Measurements from ENCODE around the gene NR2F1-AS1. TPM values are rescaled to one million over a fixed set of nuclear protein-coding genes. Genes with fewer than 3 reads are reported as not detected.
"Not testable (repeated sequence)": the region's sequence is repeated elsewhere in the genome, so short reads cannot be mapped to it uniquely, and the experiment has no call there.

The NR2F1-AS1 gene
- total RNA-seq, 2 experiments from 2014 or later, result not detected

DNA sequence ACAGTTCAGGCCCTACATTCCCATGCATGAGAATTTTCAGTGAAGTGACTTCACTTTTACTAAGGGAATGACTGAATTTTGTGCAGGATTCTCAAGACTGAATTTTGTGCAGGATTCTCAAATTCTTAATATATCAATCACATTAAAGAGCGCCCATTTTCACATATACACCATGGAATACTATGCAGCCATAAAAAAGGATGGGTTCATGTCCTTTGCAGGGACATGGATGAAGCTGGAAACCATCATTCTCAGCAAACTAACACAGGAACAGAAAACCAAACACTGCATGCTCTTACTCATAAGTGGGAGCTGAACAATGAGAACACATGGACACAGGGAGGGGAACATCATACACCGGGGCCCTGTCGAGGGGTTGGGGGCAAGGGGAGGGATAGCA, 31.4 kb downstream of the NR2F1-AS1 start:
- CTCF ChIA-PET; H3K9me3 Mint-ChIP-seq; H3K27ac Mint-ChIP-seq; H3K27me3 Mint-ChIP-seq; POLR2A ChIA-PET; H3K36me3 Mint-ChIP-seq (ENCODE audit: low read depth); DNase-seq; H3K4me1 Mint-ChIP-seq; H3K4me3 Mint-ChIP-seq: not testable (repeated sequence)

DNA sequence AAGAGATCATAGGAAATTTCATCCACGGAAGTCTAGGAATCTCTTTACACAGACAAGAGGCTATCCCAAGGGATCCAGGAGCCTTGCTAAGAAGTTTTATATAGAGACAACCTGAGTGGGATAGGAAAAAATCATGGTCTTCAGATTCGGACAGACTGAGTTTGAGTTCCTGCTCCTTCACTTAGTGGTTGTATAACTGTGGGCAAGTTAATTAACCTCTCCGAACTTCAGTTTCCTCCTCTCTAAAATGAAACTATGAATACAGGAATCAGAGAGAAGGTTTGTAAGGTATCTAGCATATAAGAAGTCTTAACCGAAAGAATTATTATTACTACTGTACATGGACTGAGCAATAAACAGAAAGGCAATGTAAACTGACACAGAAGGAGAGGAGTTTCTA, 35.1 kb downstream of the NR2F1-AS1 start:
- no peaks in the 10 kb centered on the region for H3K36me3 Mint-ChIP-seq (ENCODE audit: low read depth)
- H3K27ac Mint-ChIP-seq, result no peak overlapping the region
- DNase-seq, result no peak
- H3K4me1 Mint-ChIP-seq, result no peaks in the 10 kb centered on the region
- H3K27me3 Mint-ChIP-seq, result peaks cover 10% of the 10 kb centered on the region
- ChIA-PET POLR2A (no interaction called here), CTCF (no interaction called here)
- H3K4me3 Mint-ChIP-seq, result no peak overlapping the region
- H3K9me3 Mint-ChIP-seq, result no peaks in the 10 kb centered on the region

DNA sequence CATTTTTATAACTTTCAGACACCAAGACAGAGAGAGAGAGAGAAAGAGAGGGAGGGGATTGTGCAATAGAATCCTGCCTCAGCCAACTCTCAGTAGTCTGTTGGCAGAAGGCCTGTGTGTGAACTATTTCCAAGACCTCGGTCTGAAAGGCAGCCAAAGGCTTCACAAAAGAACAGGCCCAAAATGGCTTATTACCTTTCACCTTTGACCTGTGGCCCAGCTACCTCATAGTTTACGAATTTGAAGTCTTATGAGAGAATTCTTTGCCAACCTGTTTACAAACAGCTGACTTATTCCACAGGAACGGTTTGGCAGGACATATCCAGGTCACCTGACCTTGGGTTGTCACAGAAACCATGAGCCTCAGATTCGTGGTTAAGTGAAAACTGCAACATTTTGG, 48.6 kb downstream of the NR2F1-AS1 start:
- Mint-ChIP-seq H3K4me1 (no peaks in the 10 kb centered on the region), H3K9me3 (peaks cover 2% of the 10 kb centered on the region), H3K36me3 (ENCODE audit: low read depth) (no peaks in the 10 kb centered on the region), H3K27me3 (no peaks in the 10 kb centered on the region), H3K27ac (no peak overlapping the region), H3K4me3 (no peak overlapping the region)
- ChIA-PET POLR2A (no interaction called here), CTCF (no interaction called here)
- no peak for DNase-seq

DNA sequence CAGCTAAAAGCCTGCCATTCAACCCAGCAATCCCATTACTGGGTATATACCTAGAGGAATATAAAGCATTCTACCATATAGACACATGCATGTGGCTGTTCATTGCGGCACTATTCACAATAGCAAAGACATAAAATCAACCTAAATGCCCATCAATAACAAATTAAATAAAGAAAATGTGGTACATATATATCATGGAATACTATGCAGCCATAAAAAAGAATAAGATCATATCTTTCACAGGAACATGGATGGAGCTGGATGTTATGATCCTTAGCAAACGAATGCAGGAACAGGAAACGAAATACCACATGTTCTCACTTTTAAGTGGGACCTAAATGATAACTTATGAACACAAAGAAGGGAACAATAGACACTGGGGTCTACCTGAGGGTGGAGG, 59.2 kb downstream of the NR2F1-AS1 start:
- POLR2A ChIA-PET; H3K36me3 Mint-ChIP-seq (ENCODE audit: low read depth); H3K4me1 Mint-ChIP-seq; CTCF ChIA-PET; H3K27ac Mint-ChIP-seq; DNase-seq; H3K27me3 Mint-ChIP-seq; H3K4me3 Mint-ChIP-seq: not testable (repeated sequence)
- H3K9me3 Mint-ChIP-seq, result peaks cover 10% of the 10 kb centered on the region

DNA sequence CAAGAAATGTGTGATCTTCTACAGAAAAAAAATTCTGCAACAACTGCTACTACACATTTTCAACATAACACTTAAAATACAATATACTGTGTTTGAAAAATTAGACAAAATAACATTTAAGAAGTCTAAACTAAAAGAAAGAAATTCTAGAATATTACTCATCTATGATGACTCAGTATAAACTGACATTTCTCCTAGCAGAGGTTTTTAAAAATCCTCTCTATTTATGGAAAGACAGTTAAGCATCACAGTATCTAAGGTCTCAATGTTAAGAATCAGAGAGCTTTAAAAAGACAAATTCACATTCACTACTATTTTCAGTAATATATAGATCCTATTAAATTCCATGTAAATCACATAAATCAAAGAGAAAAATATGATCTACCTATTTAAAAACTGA, 61.3 kb downstream of the NR2F1-AS1 start:
- ChIA-PET CTCF (no interaction called here), POLR2A (no interaction called here)
- DNase-seq, result no peak
- Mint-ChIP-seq H3K4me1 (no peaks in the 10 kb centered on the region), H3K36me3 (ENCODE audit: low read depth) (no peaks in the 10 kb centered on the region), H3K27me3 (peaks cover 2% of the 10 kb centered on the region), H3K9me3 (peaks cover 7% of the 10 kb centered on the region), H3K27ac (no peak overlapping the region), H3K4me3 (no peak overlapping the region)

DNA sequence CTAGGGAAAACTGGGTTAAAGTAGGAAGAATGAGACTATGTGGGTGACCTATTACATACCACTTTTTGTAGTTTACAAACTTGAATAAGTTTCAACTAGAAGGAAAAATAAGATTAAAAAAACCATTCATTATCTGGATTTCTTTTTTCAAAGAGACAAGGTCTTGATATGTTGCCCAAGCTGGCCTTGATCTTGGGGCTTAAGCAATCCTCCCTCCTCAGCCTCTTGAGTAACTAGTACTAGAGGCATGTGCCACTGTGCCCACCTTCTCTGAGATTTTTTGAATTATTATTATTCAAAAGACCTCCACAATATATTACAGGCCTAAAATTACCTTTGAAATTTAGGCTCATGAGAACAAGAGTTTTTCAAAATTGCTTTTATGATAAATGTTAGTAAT, 63.2 kb downstream of the NR2F1-AS1 start:
- ChIA-PET CTCF (no interaction called here), POLR2A (no interaction called here)
- H3K27ac Mint-ChIP-seq, result no peak overlapping the region
- H3K4me1 Mint-ChIP-seq, result no peaks in the 10 kb centered on the region
- no peak for DNase-seq
- H3K9me3 Mint-ChIP-seq, result peaks cover 4% of the 10 kb centered on the region
- H3K27me3 Mint-ChIP-seq, result no peaks in the 10 kb centered on the region
- no peak overlapping the region for H3K4me3 Mint-ChIP-seq
- no peaks in the 10 kb centered on the region for H3K36me3 Mint-ChIP-seq (ENCODE audit: low read depth)

DNA sequence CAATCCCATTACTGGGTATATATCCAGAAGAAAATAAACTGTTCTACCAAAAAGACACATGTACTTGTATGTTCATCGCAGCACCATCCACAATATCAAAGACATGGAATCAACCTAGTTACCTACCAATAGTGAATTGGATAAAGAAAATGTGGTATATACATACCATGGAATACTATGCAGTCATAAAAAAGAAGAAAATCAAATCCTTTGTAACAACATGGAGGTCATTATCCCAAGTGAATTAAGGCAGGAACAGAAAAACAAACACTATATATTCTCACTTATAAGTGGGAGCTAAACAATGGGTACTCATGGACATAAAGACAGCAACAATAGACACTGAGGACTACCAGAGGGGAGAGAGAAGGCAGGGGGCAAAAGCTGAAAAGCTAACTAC, 67.7 kb downstream of the NR2F1-AS1 start:
- H3K4me3 Mint-ChIP-seq, result no peak overlapping the region
- CTCF ChIA-PET, result no interaction called here

DNA sequence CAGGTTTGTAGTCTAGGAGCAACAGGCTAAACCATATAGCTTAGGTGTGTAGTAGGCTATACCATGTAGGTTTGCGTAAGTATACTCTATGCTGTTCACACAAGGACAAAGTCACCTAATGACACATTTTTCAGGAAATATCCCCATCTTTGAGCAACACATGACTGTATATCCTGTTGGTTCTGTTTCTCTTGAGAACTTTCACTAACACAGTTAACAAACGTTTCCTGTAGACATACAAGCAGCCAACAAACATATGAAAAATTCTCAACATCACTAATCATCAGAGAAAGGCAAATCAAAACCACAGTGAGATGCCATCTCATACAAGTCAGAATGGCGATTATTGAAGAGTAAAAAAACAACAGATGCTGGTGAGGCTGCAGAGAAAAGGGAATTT, 68.2 kb downstream of the NR2F1-AS1 start:
- ChIA-PET CTCF (no interaction called here), POLR2A (no interaction called here)
- no peaks in the 10 kb centered on the region for H3K9me3 Mint-ChIP-seq
- H3K27ac Mint-ChIP-seq, result no peak overlapping the region
- H3K27me3 Mint-ChIP-seq, result no peaks in the 10 kb centered on the region
- no peak for DNase-seq
- H3K4me1 Mint-ChIP-seq, result no peaks in the 10 kb centered on the region
- H3K36me3 Mint-ChIP-seq (ENCODE audit: low read depth), result no peaks in the 10 kb centered on the region
- no peak overlapping the region for H3K4me3 Mint-ChIP-seq

More for the DNA sequence above, 67.7 kb downstream of the NR2F1-AS1 start:
- H3K9me3 Mint-ChIP-seq, result no peaks in the 10 kb centered on the region
- POLR2A ChIA-PET, result no interaction called here
- H3K27me3 Mint-ChIP-seq, result no peaks in the 10 kb centered on the region
- H3K4me1 Mint-ChIP-seq, result no peaks in the 10 kb centered on the region
- no peaks in the 10 kb centered on the region for H3K36me3 Mint-ChIP-seq (ENCODE audit: low read depth)
- DNase-seq, result no peak
- no peak overlapping the region for H3K27ac Mint-ChIP-seq

DNA sequence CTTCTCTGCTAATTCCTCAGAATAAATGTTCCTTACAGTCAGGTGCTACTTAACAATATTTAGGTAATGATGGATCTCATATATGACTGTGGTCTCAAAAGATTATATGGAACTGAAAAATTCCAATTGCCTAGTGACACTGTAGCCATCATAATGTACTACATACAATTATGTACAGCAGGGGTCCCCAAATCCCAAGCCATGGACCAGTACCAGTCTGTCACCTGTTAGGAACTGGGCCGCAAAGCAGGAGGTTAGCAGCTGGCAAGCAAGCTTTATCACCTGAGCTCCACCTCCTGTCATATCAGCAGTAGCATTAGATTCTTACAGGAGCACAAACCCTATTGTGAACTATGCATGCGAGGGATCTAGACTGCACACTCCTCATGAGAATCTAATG, 69.6 kb downstream of the NR2F1-AS1 start:
- POLR2A ChIA-PET, result no interaction called here
- no peak for DNase-seq
- no peaks in the 10 kb centered on the region for H3K4me1 Mint-ChIP-seq
- CTCF ChIA-PET, result no interaction called here
- no peak overlapping the region for H3K4me3 Mint-ChIP-seq
- H3K27me3 Mint-ChIP-seq, result no peaks in the 10 kb centered on the region
- no peaks in the 10 kb centered on the region for H3K36me3 Mint-ChIP-seq (ENCODE audit: low read depth)
- H3K9me3 Mint-ChIP-seq, result no peaks in the 10 kb centered on the region
- no peak overlapping the region for H3K27ac Mint-ChIP-seq

DNA sequence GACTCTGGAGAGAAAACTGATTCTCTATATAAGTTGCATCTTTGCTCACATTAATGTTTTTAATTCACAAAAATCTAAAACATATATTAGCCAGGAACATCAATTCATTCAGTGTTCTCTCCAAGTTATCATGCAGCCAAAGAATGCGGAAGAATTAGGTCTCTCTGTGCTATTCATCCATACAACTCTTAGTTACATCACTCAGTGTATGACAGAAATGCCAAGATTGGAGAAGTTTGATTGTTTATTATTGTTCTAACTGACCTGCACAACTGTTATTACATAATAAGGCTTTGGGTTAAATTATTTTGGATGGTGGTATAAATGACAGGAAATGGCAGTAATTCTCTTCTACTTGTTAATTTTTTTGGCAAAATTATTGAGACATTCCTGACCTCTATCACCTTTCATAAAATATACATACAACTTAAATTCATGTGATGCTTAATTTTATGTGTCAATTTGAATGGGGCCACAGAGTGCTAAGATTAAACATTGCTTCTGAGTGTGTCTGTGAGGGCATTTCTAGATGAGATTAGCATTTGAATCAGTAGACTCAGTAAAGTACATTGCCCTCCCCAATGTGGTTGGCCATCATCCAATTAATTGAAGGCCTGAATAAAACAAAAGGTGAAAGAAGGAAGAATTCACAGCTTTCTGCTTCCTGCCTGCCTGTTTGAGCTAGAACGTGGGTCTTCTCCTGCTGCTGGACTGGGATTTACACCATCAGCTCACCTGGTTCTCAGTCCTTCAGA, 70.2 kb downstream of the NR2F1-AS1 start:
- no peaks in the 10 kb centered on the region for H3K9me3 Mint-ChIP-seq
- CTCF ChIA-PET, result no interaction called here
- H3K27ac Mint-ChIP-seq, result no peak overlapping the region
- no peak overlapping the region for H3K4me3 Mint-ChIP-seq
- H3K36me3 Mint-ChIP-seq (ENCODE audit: low read depth), result no peaks in the 10 kb centered on the region
- POLR2A ChIA-PET, result no interaction called here
- DNase-seq, result no peak
- H3K4me1 Mint-ChIP-seq, result no peaks in the 10 kb centered on the region
- H3K27me3 Mint-ChIP-seq, result no peaks in the 10 kb centered on the region

DNA sequence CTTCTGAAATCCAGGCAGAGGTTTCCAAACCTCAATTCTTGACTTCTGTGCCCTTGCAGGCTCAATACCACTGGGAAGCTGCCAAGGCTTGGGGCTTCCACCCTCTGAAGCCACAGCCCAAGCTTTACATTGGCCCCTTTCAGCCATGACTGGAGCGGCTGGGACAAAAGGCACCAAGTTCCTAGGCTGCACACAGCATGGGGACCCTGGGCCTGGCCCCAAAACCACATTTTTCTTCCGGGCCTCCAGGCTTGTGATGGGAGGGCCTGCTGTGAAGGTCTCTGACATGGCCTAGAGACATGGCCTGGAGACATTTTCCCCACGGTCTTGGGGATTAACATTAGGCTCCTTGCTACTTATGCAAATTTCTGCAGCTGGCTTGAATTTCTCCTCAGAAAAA, 75.5 kb downstream of the NR2F1-AS1 start:
- H3K27ac Mint-ChIP-seq; H3K4me3 Mint-ChIP-seq; POLR2A ChIA-PET; DNase-seq; H3K9me3 Mint-ChIP-seq; H3K4me1 Mint-ChIP-seq; CTCF ChIA-PET; H3K27me3 Mint-ChIP-seq; H3K36me3 Mint-ChIP-seq (ENCODE audit: low read depth): not testable (repeated sequence)

DNA sequence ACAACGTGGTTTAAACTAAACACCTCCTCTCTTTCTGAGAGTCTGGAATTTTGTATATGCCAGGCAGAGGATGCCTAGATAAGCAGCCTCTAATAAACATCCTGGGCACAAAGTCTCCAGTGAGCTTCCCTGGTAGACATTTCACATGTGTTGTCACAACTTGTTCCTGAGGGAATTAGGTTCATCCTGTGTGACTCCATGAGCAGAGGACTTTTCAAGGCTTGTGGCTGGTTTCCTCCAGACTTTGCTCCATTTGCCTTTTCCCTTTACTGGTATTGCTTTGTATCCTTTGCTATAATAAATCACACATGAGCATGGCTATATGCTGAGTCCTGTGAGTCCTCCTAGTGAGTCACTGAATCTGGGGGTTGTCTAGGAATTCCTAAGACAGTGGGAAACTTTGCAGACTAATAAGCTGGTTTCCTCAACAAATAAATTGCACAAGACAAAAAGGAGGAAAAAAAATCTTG, 77.4 kb downstream of the NR2F1-AS1 start:
- ChIA-PET CTCF (no interaction called here), POLR2A (no interaction called here)
- Mint-ChIP-seq H3K4me1 (no peaks in the 10 kb centered on the region), H3K27ac (no peak overlapping the region), H3K9me3 (no peaks in the 10 kb centered on the region), H3K27me3 (no peaks in the 10 kb centered on the region), H3K36me3 (ENCODE audit: low read depth) (no peaks in the 10 kb centered on the region), H3K4me3 (no peak overlapping the region)
- no peak for DNase-seq

DNA sequence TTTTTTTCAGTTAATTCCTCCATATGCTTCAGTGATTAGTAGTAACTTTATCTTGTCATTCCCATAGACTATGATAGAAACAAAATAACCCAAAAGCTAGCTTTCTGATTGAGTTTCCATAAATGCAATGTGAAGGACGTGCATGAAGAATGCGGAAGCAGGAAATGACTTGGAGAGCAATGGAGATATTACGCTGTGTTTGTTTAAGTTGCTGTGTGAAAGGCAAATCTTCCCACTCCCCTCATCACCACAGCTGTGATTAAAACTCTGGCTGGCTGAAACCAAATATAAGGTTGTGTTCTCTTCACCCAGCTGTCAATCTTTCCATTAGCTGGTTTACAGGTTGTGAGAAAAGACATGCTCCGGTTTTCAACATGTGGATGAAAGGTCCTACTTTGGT, 83.9 kb downstream of the NR2F1-AS1 start:
- no peak for DNase-seq
- H3K27me3 Mint-ChIP-seq, result no peaks in the 10 kb centered on the region
- ChIA-PET CTCF (no interaction called here), POLR2A (no interaction called here)
- H3K9me3 Mint-ChIP-seq, result no peaks in the 10 kb centered on the region
- H3K4me3 Mint-ChIP-seq, result no peak overlapping the region
- no peaks in the 10 kb centered on the region for H3K4me1 Mint-ChIP-seq
- H3K36me3 Mint-ChIP-seq (ENCODE audit: low read depth), result no peaks in the 10 kb centered on the region
- H3K27ac Mint-ChIP-seq, result no peak overlapping the region

DNA sequence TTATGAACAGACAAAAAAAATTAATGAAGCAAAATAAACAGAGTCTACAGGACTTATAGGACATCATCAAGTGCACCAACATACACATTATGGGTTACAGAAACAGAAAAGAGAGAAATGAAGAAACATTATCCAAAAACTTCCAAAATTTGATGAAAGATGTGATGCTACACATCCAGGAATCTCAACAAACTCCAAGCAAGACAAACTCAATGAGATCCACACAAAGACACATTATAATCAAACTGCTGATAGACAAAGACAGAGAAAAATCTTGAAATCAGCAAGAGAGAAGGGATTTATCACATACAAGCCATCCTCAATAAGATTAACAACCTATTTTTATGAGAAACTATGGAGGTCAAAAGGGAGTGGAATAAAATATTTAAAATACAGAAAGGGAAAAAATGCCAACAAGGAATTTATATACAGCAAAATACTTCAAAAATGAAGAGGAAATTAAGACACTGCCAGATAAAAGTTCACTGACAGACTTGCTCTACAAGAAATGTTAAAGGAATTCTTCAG, 101.0 kb downstream of the NR2F1-AS1 start:
- Mint-ChIP-seq H3K27ac (no peak overlapping the region), H3K36me3 (ENCODE audit: low read depth) (no peaks in the 10 kb centered on the region), H3K9me3 (no peaks in the 10 kb centered on the region), H3K4me3 (no peak overlapping the region), H3K4me1 (no peaks in the 10 kb centered on the region), H3K27me3 (no peaks in the 10 kb centered on the region)
- DNase-seq, result no peak
- CTCF ChIA-PET, result no interaction called here
- POLR2A ChIA-PET, result no interaction called here
